ENCODE results near the gene RRAS. TPM values are rescaled to one million over a fixed set of nuclear protein-coding genes. Genes with fewer than 3 reads are reported as not detected.

RRAS gene
- total RNA-seq, 2 donors from 2014 or later, result 85.6 to 95.0 TPM

DNA sequence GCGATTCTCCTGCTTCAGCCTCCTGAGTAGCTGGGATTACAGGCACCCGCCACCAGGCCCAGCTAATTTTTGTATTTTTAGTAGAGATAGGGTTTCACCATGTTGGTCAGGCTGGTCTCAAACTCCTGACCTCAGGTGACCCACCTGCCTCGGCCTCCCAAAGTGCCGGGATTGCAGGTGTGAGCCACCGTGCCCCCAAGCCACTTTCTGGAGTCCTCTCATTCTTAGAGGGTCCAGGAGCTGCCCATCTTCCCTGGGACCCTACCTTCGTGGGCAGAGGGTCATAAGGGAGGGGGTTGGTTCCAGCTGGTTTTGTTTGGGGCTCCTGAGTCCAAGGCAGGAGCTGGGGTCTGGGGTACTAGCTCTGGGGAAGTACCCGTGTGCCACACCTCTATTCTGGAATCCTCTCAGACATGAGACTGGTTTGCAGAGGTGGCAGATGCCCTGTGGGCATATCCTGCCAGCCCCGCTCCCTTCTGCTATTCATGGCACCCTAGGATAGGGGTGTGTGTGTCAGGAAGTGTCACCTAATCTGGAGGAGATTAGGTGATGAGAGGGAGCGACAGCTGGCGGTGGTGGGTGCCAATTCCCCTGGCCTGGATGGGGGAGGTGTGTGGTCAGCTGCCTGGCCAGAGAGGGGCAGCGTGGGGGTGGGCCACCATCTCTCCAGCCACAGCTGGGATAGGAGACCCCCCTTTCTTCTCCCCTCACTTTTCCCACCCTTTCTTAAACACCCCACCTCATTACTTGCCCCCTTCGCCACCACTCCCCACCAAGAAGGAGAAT is 39.2 kb upstream of the RRAS start:
- intact Hi-C loops (cut with DNase I), result no loop called here
- peak in 1 of 2 donors; percentile 0 for ATAC-seq
- DNase-seq, result no peak

DNA sequence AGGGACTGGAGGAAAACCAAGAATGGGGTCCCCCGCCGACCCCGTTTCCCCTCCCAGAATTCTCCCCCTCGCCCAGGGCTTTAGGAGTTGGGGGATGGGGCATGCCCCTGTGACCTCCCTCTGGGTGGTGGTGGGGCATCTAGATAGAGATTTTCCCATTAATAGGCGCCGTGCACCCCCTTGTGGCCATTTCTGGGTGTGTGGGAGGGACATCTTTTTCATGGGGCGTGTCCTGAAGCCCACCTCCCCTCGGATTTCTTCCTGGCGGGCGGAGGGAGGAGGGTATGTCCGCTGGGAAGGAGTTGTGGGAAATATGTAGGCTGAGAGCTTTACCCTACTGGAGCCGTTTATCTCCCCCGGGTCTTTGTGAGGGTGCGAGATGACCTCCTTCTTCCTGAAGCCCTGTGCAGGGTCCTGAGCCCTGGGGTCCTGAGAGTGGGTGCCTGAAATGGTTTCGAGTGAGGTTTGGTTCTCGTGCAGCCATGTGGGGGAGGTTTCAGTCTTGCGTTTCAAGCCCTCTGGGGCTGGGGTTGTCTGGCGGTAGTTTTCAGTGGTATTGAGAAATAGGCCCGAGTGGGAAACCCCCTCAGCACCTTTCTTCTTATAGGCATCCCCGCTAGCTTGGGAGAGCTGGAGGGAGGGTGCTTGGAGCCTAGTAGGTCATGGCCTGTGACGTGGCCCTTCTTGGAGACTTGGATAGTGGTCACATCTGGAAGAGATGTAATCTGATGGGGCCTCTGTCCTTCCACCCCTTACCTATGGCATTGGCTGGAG is 38.1 kb upstream of the RRAS start:
- peak; percentile 73 for DNase-seq
- intact Hi-C loops (cut with DNase I), result no loop called here
- no peak for ATAC-seq

GRCh38 chr19:49677231-49677900 is 37.4 kb upstream of the RRAS start, which contains the start of gene PRMT1:
PRMT1 (plus strand) TSS chr19:49677271; CDS start chr19:49677281, 10 bp downstream.
- DNase-seq (peak; percentile 61), ATAC-seq (peak in 1 of 2 donors; percentile 19)
- intact Hi-C loops (cut with DNase I), result no loop called here

- ATAC-seq (peak; percentile 84 to 88), DNase-seq (peak; percentile 100)
- intact Hi-C loops (cut with DNase I), result no loop called here
Measured at GRCh38 chr19:49676784-49677230, 36.9 kb upstream of the RRAS start.

DNA sequence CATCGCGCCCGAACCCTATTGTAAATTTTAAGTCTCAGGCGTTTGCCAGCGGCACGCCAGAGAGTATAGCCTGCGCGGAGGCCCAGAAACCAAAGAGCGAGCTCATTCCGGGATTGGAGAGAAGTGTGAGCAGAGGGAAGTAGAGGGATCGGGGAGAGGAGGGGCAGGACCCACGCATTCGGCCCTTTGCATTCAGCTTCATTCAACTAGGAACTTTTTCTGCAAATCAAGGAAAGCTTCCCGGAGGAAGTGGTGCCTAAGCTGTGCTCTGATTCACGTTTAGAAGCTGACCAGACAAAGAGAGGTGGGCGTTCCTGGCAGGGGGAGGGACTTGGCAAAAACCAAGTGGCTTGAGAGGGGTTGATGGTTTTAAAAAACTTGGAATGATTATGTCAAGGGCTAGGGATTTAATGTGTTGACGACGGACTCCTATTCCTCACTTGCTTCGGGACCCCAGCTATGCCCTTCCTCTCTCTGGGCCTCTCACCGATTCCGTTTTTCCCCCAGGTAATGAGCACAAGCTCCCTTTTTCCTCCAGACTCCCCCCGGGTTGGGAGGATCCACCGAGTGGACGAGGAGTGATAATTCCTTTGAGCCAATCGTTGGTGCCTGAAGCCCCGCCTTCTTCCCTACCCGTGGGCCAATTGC is 36.3 kb upstream of the RRAS start:
- intact Hi-C loops (cut with DNase I), result no loop called here
- peak; percentile 86 for DNase-seq
- peak; percentile 36 to 52 for ATAC-seq

DNA sequence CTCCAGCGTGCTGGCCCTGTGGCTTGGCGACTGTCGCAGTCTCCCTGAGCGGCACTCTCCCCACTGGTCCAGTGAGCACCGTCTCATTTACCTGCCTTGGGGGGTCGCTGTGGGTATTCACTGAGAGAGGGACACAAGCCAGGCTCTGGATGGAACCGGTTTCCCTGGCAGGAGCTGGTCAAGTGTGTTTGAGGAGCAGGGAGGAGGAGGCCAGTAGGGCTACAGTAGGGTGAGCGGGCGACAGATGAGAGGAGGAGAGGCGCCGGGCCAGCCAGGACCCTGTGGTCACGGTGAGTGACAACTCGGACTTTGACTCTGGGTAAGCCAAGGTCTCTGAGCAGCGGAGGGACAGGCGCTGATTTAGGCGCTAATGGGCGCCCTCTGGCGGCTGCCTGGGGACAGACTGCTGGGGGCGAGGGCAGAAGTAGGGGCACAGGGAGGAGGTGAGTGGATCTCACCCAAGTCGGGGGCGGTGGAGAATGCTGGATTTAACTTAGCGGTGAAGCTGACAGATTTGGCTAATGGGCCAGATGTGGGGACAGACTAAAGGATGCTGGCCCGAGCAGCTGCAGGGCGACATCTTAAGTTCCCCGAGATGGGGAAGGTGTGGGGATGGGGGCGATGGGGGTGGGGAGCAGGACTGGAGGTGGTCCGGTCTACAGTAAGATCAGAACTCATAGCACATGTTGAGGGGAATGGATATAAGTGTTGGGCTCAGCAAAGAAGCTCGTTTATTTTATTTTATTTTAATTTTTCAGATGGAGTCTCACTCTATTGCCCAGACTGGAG is 32.4 kb upstream of the RRAS start:
- intact Hi-C loops (cut with DNase I), result no loop called here
- ATAC-seq, result peak in 1 of 2 donors; percentile 2

DNA sequence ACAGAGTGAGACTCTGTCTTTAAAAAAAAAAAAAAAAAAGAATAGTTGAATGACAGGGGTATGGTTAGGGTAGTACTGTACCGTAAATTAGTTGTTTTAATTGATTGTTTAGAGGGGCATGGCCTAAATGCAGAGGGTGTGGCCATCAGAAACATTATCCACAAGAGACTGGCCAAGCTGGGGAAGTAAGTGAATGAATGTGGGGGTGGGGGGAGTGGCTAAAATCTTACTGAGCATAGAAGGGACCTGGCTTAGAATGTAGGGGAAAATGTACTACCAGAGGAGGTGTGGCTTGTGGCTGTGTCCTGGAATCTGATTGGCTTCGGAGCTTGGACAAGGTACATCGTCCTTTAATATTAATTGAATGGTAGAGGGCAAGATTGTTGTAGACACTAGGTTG is 29.6 kb upstream of the RRAS start:
- intact Hi-C loops (cut with DNase I), result no loop called here
- no peak for ATAC-seq
- no peak for DNase-seq

More for the DNA sequence above, 32.4 kb upstream of the RRAS start:
- DNase-seq, result peak; percentile 81

DNA sequence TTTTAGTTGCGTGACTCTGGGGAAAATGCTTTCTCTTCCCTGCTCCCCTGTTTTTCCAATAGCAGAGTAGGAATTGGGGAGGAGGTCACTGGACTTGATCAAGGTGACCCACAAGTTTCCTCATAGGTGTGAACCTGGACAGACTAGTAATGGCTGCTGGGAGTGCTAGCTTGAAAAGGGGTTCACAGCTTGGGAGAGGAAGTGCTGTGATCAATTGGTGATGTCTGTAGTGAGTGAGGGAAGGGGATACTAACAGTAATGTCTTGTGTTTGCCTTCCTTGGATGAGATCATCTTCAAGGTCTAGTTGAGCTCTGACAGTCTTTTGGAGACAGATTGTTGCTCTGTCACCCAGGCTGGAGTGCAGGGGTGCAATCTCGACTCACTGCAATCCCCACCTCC is 27.5 kb upstream of the RRAS start:
- ATAC-seq (no peak), DNase-seq (no peak)
- intact Hi-C loops (cut with DNase I), result no loop called here

DNA sequence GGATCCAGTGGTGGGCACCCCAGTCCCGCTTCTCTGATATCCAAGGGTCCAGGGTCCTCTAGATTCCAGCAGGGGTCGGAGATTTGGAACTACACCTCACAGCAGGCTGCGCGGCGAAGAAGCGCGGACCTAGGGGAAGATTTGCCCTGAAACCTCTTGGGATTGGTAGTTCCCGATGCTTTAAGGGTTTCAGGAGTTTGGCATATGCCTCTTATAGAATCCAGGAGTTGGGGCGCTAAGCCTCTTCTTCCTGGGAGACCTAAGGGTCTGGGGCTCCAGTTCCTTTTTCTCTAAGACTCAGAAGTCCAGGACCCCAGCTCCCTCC is 26.1 kb upstream of the RRAS start:
- ATAC-seq (peak in 1 of 2 donors; percentile 13), DNase-seq (no peak)
- intact Hi-C loops (cut with DNase I), result no loop called here

GRCh38 chr19:49665351-49666119 is 25.6 kb upstream of the RRAS start, which contains the start of the genes BCL2L12 and IRF3:
BCL2L12 (plus strand) TSS chr19:49665933; CDS start chr19:49666693, 760 bp downstream.
IRF3 (minus strand) TSS chr19:49665857; CDS start chr19:49664838, 1,019 bp downstream.
- peak; percentile 93 to 94 for ATAC-seq
- intact Hi-C loops (cut with DNase I), result no loop called here
- peak; percentile 99 for DNase-seq

DNA sequence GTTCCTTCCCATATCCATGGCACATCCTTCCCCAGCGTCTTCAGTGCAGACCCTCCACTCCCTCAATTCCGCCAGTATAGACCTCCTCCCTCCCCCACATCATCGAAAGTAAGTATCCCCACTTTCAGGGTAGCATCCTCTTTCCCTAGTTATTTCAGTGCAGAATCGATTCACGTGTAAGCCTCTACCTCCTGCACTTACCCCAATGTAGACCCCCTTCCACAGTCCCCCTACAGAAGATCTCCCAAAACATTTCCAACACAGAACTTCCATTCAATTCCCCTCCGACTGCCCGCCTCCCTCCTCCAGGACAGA is 25.1 kb upstream of the RRAS start:
- ATAC-seq (peak in 1 of 2 donors; percentile 1), DNase-seq (no peak)
- intact Hi-C loops (cut with DNase I), result no loop called here

- DNase-seq, result peak; percentile 92
- ATAC-seq, result peak; percentile 84 to 85
- intact Hi-C loops (cut with DNase I), result no loop called here
Measured at GRCh38 chr19:49664171-49665035, 24.5 kb upstream of the RRAS start.

GRCh38 chr19:49663224-49663623 is 23.3 kb upstream of the RRAS start:
- intact Hi-C loops (cut with DNase I), result no loop called here
- DNase-seq, result no peak

DNA sequence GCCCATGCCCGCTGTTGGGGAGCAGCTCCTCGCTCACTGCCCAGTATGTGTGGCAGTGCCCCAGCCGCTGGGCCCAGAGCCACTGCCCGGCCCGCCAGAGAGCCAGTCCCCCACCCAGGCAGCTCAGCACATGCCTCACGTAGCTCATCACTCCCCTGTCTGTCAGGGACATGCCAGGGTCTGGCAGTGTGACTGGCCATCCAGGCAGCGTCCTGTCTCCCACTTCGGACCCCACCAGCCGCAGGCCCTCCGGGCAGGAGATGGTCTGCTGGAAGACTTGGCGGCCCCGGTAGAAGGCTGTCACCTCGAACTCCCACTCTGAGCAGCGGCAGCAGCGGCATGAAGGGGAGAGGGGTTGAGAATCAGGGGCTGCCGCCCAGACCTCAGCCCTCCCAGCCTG is 22.1 kb upstream of the RRAS start:
- intact Hi-C loops (cut with DNase I), result no loop called here
- DNase-seq (no peak), ATAC-seq (no peak)

More at GRCh38 chr19:49663224-49663623, 23.3 kb upstream of the RRAS start:
- no peak for ATAC-seq

GRCh38 chr19:49660338-49660961 is 20.5 kb upstream of the RRAS start:
- DNase-seq (no peak), ATAC-seq (no peak)
- intact Hi-C loops (cut with DNase I), result no loop called here

Data from left cardiac atrium (tissue), 4 donors.